ENCODE measurements around the gene CDC42BPA.

Gene CDC42BPA

DNA sequence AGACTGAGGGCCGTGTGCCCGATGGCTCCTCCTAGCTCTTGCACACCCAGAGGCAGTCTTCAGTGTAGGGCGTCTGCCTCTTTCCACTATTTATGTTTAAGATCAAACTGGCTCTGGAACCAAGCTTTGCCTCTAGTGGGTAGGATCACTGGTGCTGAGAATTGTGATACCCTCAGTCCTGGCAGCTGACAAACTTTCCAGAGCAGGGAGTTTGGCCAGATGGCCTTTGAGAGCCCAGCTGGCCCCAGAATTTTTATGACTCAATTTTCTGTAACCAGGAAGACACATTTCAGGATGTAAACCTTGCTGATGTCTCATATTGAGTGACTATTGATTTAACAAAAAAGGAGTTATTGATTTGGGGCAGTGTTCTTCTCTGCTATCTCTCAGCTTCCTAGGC is 371.5 kb downstream of the CDC42BPA start:
- Histone ChIP-seq H3K9ac (ENCODE audit: low read depth, low read length) (no peak overlapping the region), H4K20me1 (ENCODE audit: insufficient read depth, low read length) (peaks cover 21% of the 10 kb centered on the region; the same call in 1 of the 2 replicates), H3K9me3 (ENCODE audit: insufficient read depth, low read length, severe bottlenecking) (no peaks in the 10 kb centered on the region), H3K4me2 (ENCODE audit: insufficient read depth, low read length) (no peak overlapping the region), H3K36me3 (ENCODE audit: insufficient read depth, low read length) (no peaks in the 10 kb centered on the region), H3K4me3 (ENCODE audit: low read depth in 1 of 2, low read length in 2 of 2) (no peak overlapping the region), H3K27me3 (ENCODE audit: insufficient read depth, low read length, poor library complexity) (no peaks in the 10 kb centered on the region), H3K27ac (ENCODE audit: low read length) (no peak overlapping the region), H3K79me2 (ENCODE audit: insufficient read depth, low read length) (peaks cover 66% of the 10 kb centered on the region), H3K4me1 (ENCODE audit: insufficient read depth, low read length) (peaks cover 7% of the 10 kb centered on the region; the same call in 1 of the 2 replicates), H2AFZ (ENCODE audit: low read depth, low read length) (no peak overlapping the region)
- DNase-seq (no peak), ATAC-seq (ENCODE audit: insufficient read depth, low read depth) (no peak)
- TF ChIP-seq EZH2 (IDR thresholded peaks at IDR 0.05; ENCODE audit: borderline replicate concordance, low read depth, low read length, severe bottlenecking): no peak
- TF ChIP-seq, protein P1, sequence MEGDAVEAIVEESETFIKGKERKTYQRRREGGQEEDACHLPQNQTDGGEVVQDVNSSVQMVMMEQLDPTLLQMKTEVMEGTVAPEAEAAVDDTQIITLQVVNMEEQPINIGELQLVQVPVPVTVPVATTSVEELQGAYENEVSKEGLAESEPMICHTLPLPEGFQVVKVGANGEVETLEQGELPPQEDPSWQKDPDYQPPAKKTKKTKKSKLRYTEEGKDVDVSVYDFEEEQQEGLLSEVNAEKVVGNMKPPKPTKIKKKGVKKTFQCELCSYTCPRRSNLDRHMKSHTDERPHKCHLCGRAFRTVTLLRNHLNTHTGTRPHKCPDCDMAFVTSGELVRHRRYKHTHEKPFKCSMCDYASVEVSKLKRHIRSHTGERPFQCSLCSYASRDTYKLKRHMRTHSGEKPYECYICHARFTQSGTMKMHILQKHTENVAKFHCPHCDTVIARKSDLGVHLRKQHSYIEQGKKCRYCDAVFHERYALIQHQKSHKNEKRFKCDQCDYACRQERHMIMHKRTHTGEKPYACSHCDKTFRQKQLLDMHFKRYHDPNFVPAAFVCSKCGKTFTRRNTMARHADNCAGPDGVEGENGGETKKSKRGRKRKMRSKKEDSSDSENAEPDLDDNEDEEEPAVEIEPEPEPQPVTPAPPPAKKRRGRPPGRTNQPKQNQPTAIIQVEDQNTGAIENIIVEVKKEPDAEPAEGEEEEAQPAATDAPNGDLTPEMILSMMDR (IDR thresholded peaks at IDR 0.05; ENCODE audit: borderline replicate concordance, extremely low read depth, low read length, poor library complexity, severe bottlenecking): no peak

DNA sequence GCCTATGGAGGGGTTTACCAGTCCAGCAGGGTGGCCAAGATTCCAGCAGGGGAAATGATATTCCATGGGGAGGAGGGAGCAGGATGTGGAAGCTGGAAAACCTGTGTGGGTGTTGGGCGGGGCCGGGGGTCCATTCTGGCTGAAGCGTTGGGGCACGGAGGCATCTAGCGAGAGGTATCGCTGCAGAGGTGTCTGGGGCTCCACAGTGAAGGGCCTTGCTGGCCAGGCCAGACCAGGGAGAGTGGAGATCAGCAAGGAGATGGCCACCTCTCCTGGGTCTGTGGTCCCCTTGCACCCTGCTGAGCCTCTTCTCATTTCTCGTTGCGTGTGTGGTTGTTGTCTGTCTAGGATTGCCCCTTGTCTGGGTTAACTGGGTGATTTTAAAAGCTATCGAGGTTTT is 372.0 kb downstream of the CDC42BPA start:
- H2AFZ ChIP-seq (ENCODE audit: low read depth, low read length): no peak overlapping the region
- DNase-seq (no peak), ATAC-seq (ENCODE audit: insufficient read depth, low read depth) (no peak)
- H3K36me3 ChIP-seq (ENCODE audit: insufficient read depth, low read length): no peaks in the 10 kb centered on the region
- no peak overlapping the region for H3K4me2 ChIP-seq (ENCODE audit: insufficient read depth, low read length)
- H3K27me3 ChIP-seq (ENCODE audit: insufficient read depth, low read length, poor library complexity): no peaks in the 10 kb centered on the region
- H3K9me3 ChIP-seq (ENCODE audit: insufficient read depth, low read length, severe bottlenecking): no peaks in the 10 kb centered on the region
- peaks cover 12% of the 10 kb centered on the region for H3K4me1 ChIP-seq (ENCODE audit: insufficient read depth, low read length)
- no peak overlapping the region for H3K27ac ChIP-seq (ENCODE audit: low read length)
- H4K20me1 ChIP-seq (ENCODE audit: insufficient read depth, low read length): peaks cover 20% of the 10 kb centered on the region; the same call in 1 of the 2 replicates
- H3K9ac ChIP-seq (ENCODE audit: low read depth, low read length): no peak overlapping the region
- TF ChIP-seq EZH2 (IDR thresholded peaks at IDR 0.05; ENCODE audit: borderline replicate concordance, low read depth, low read length, severe bottlenecking): no peak
- TF ChIP-seq, protein P1 (IDR thresholded peaks at IDR 0.05; ENCODE audit: borderline replicate concordance, extremely low read depth, low read length, poor library complexity, severe bottlenecking): no peak
- H3K79me2 ChIP-seq (ENCODE audit: insufficient read depth, low read length): peaks cover 67% of the 10 kb centered on the region
- H3K4me3 ChIP-seq (ENCODE audit: low read depth in 1 of 2, low read length in 2 of 2): no peak overlapping the region

DNA sequence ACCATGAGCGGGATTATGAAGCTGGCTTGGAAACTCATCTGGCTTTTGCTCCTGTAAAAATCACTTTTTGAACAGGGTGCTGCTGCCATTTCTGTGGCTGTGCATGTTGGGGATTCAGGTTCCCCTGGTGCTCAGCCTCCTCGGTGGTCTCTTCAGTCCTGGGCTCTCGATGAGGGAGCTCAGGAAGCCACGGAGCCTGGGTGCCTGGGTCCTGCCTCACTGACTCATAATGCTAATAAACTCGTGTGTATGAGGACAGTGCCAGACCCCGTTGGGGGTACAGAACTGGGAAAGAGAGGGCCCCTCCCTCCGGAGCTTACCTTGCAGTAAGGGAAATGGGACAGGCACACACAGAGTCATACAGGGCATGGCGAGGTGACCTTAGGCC is 372.4 kb downstream of the CDC42BPA start:
- peaks cover 17% of the 10 kb centered on the region for H3K4me1 ChIP-seq (ENCODE audit: insufficient read depth, low read length)
- peaks cover 71% of the 10 kb centered on the region for H3K79me2 ChIP-seq (ENCODE audit: insufficient read depth, low read length)
- H2AFZ ChIP-seq (ENCODE audit: low read depth, low read length): no peak overlapping the region
- ATAC-seq (ENCODE audit: insufficient read depth, low read depth): no peak
- H3K9ac ChIP-seq (ENCODE audit: low read depth, low read length): no peak overlapping the region
- H4K20me1 ChIP-seq (ENCODE audit: insufficient read depth, low read length): peaks cover 20% of the 10 kb centered on the region; the same call in 1 of the 2 replicates
- H3K27me3 ChIP-seq (ENCODE audit: insufficient read depth, low read length, poor library complexity): no peaks in the 10 kb centered on the region
- H3K36me3 ChIP-seq (ENCODE audit: insufficient read depth, low read length): no peaks in the 10 kb centered on the region
- H3K4me2 ChIP-seq (ENCODE audit: insufficient read depth, low read length): no peak overlapping the region
- TF ChIP-seq, protein P1 (IDR thresholded peaks at IDR 0.05; ENCODE audit: borderline replicate concordance, extremely low read depth, low read length, poor library complexity, severe bottlenecking): no peak
- no peaks in the 10 kb centered on the region for H3K9me3 ChIP-seq (ENCODE audit: insufficient read depth, low read length, severe bottlenecking)
- no peak for DNase-seq
- H3K27ac ChIP-seq (ENCODE audit: low read length): no peak overlapping the region
- H3K4me3 ChIP-seq (ENCODE audit: low read depth in 1 of 2, low read length in 2 of 2): no peak overlapping the region
